Activated naive CD8-positive, alpha-beta T cell treated with anti-CD3 and anti-CD28 coated beads, Interleukin-2, amount 50 U/mL, for 16 hours (primary cell): ENCODE data around the gene TEX11.
"Not testable (repeated sequence)": the region's sequence is repeated elsewhere in the genome, so short reads cannot be mapped to it uniquely, and the experiment has no call there.

Experiments
- DNase-seq: peaks from one replicate; pipeline ENCODE4 v3.0.0-alpha.2; 2020; ENCODE audit warnings: low read depth, low spot score

Gene TEX11

GRCh38 chrX:70592091-70592490 is 316.4 kb downstream of the TEX11 start:
- DNase-seq: no peak

GRCh38 chrX:70587158-70587557 is 321.4 kb downstream of the TEX11 start:
- DNase-seq: not testable (repeated sequence)

- DNase-seq: no peak
Observed at GRCh38 chrX:70577442-70577841, 331.1 kb downstream of the TEX11 start.

- DNase-seq: not testable (repeated sequence)
Observed at GRCh38 chrX:70569922-70570576, 338.5 kb downstream of the TEX11 start.

- no peak for DNase-seq
Observed at GRCh38 chrX:70554948-70555347, 353.6 kb downstream of the TEX11 start.

GRCh38 chrX:70554523-70554922 is 354.0 kb downstream of the TEX11 start:
- DNase-seq: no peak

- no peak for DNase-seq
Observed at GRCh38 chrX:70554081-70554480, 354.4 kb downstream of the TEX11 start.

GRCh38 chrX:70553516-70553915 is 355.0 kb downstream of the TEX11 start:
- DNase-seq: no peak

GRCh38 chrX:70552130-70552704 is 356.3 kb downstream of the TEX11 start:
- DNase-seq: no peak

GRCh38 chrX:70549429-70549828 is 359.1 kb downstream of the TEX11 start:
- no peak for DNase-seq

- DNase-seq: no peak
Observed at GRCh38 chrX:70535198-70535597, 373.3 kb downstream of the TEX11 start.

GRCh38 chrX:70527610-70528345 is 380.7 kb downstream of the TEX11 start:
- no peak for DNase-seq

GRCh38 chrX:70527053-70527452 is 381.5 kb downstream of the TEX11 start:
- no peak for DNase-seq

GRCh38 chrX:70525733-70526132 is 382.8 kb downstream of the TEX11 start:
- no peak for DNase-seq

- not testable (repeated sequence) for DNase-seq
Observed at GRCh38 chrX:70515692-70516091, 392.8 kb downstream of the TEX11 start.

- DNase-seq: not testable (repeated sequence)
Observed at GRCh38 chrX:70515270-70515669, 393.2 kb downstream of the TEX11 start.

GRCh38 chrX:70509078-70509477 is 399.4 kb downstream of the TEX11 start:
- DNase-seq: no peak

- DNase-seq: no peak
Observed at GRCh38 chrX:70508296-70508911, 400.1 kb downstream of the TEX11 start.

GRCh38 chrX:70505451-70505841 is 403.1 kb downstream of the TEX11 start:
- no peak for DNase-seq

GRCh38 chrX:70504772-70505450 is 403.6 kb downstream of the TEX11 start:
- no peak for DNase-seq

GRCh38 chrX:70500826-70501225 is 407.7 kb downstream of the TEX11 start:
- DNase-seq: no peak

GRCh38 chrX:70498129-70498528 is 410.4 kb downstream of the TEX11 start:
- DNase-seq: no peak
